GM23248 (cell line): Measurements from ENCODE around the gene NCKAP5L. TPM values are rescaled to one million over a fixed set of nuclear protein-coding genes. Genes with fewer than 3 reads are reported as not detected.
A peak's percentile ranks its signal among the peaks of the same experiment; 100 is the strongest.
"Not testable (repeated sequence)": the region's sequence is repeated elsewhere in the genome, so short reads cannot be mapped to it uniquely, and the experiment has no call there.

Experiments used
- DNase-seq: peaks from one replicate; pipeline ENCODE4 v3.0.0-alpha.2; 2015
- H2AFZ ChIP-seq: fragments of 200-600 bp; sonication (generic); 2 replicates; pipeline ENCODE4 v1.6.1; 2016; ENCODE audit warnings: antibody characterized with exemption
- H3F3A ChIP-seq: fragments of 200-600 bp; sonication (generic); 2 replicates; pipeline ENCODE4 v1.6.1; 2016; ENCODE audit warnings: mild to moderate bottlenecking, antibody characterized with exemption, mixed run types; ENCODE audit not compliant: insufficient read depth
- H3K27ac ChIP-seq: fragments of 200-600 bp; sonication (generic); 2 replicates; pipeline ENCODE4 v1.5.1; 2016; ENCODE audit warnings: mild to moderate bottlenecking
- H3K27me3 ChIP-seq: fragments of 200-600 bp; sonication (generic); replicated peaks from 2 replicates; pipeline ENCODE4 v1.6.1; 2016; ENCODE audit warnings: mild to moderate bottlenecking; ENCODE audit not compliant: insufficient read depth
- H3K36me3 ChIP-seq: fragments of 200-600 bp; sonication (generic); 2 replicates; pipeline ENCODE4 v1.6.1; 2016; ENCODE audit warnings: low read depth, mild to moderate bottlenecking
- H3K4me1 ChIP-seq: fragments of 200-600 bp; sonication (generic); 2 replicates; pipeline ENCODE4 v1.6.1; 2016; ENCODE audit warnings: mild to moderate bottlenecking; ENCODE audit not compliant: insufficient read depth
- H3K4me2 ChIP-seq: fragments of 200-600 bp; sonication (generic); one replicate; pipeline ENCODE4 v1.6.1; 2016; ENCODE audit warnings: mild to moderate bottlenecking; ENCODE audit not compliant: unreplicated experiment
- H3K4me3 ChIP-seq: fragments of 200-600 bp; sonication (generic); 2 replicates; pipeline ENCODE4 v1.5.1; 2016; ENCODE audit warnings: mild to moderate bottlenecking
- H3K79me2 ChIP-seq: fragments of 200-600 bp; sonication (generic); 2 replicates; pipeline ENCODE4 v1.6.1; 2016; ENCODE audit warnings: mild to moderate bottlenecking; ENCODE audit not compliant: insufficient read depth
- H3K9ac ChIP-seq: fragments of 200-600 bp; sonication (generic); 2 replicates; pipeline ENCODE4 v1.6.1; 2016; ENCODE audit warnings: mild to moderate bottlenecking
- H3K9me2 ChIP-seq: fragments of 200-600 bp; sonication (generic); 2 replicates; pipeline ENCODE4 v1.6.1; 2016; ENCODE audit warnings: mixed run types, mild to moderate bottlenecking, moderate library complexity; ENCODE audit not compliant: insufficient read depth
- H3K9me3 ChIP-seq: fragments of 200-600 bp; sonication (generic); one replicate; pipeline ENCODE4 v1.6.1; 2017; ENCODE audit warnings: low read depth
- H4K20me1 ChIP-seq: fragments of 200-600 bp; sonication (generic); 2 replicates; pipeline ENCODE4 v1.6.0; 2016; ENCODE audit not compliant: insufficient read depth
- EZH2 ChIP-seq: fragments of 200-600 bp; sonication (generic); IDR thresholded peaks from 2 replicates; pipeline ENCODE4 v1.6.1; 2018; ENCODE audit warnings: antibody characterized with exemption, mild to moderate bottlenecking; ENCODE audit not compliant: insufficient read depth, poor library complexity, severe bottlenecking
- EZH2phosphoT487 ChIP-seq: fragments of 200-600 bp; sonication (generic); IDR thresholded peaks from 2 replicates; pipeline ENCODE4 v1.6.1; 2018; ENCODE audit warnings: antibody characterized with exemption, moderate library complexity, mild to moderate bottlenecking, low read depth; ENCODE audit not compliant: insufficient read depth
- WGBS, 2 experiments: methylation state at CpG; one replicate each; pipeline ENCODE4 v1.1.6; 2015 to 2017; ENCODE audit warnings: low lambda C conversion rate in 2 of 2, low coverage in 1 of 2; ENCODE audit errors: missing lambda C conversion rate in 2 of 2; 5-methylcytosine and 5-hydroxymethylcytosine counted together
- in situ Hi-C: fragments of 300-500 bp; cut with MboI; formaldehyde crosslinking; loops from 2 replicates; pipeline ENCODE4 v1.15.0; 2020
- polyA plus RNA-seq: library from polyadenylated mRNA; unstranded; fragments of >200 nt; fragmentation: Nextera tagmentation; extraction: Ambion mirVana; gene quantifications from 2 replicates; pipeline ENCODE4 v1.2.1, GENCODE V29; 2016
- total RNA-seq: library from RNA; depleted of rRNA; stranded (reverse); fragments of >200 nt; shearing (Covaris generic); gene quantifications from 2 replicates; pipeline ENCODE4 v1.2.3, GENCODE V29; 2014

NCKAP5L gene
- total and polyA plus RNA-seq, 2 experiments from 2014 or later, result 14.1 to 28.4 TPM

GRCh38 chr12:49776413-49776812 lies 51.8 kb downstream of the NCKAP5L start:
- TF ChIP-seq EZH2, result no peak
- TF ChIP-seq EZH2phosphoT487, result no peak
- Histone ChIP-seq H3K36me3 (no peaks in the 10 kb centered on the region), H3K4me2 (peak overlapping the region; percentile 36), H3K9ac (peak overlapping the region; percentile 21; the same call in 1 of the 2 replicates), H3K27ac (no peak overlapping the region), H3K79me2 (no peaks in the 10 kb centered on the region), H3K4me1 (no peaks in the 10 kb centered on the region), H3K4me3 (no peak overlapping the region), H2AFZ (peak overlapping the region; percentile 57), H3K9me3 (no peaks in the 10 kb centered on the region), H3K27me3 (no peaks in the 10 kb centered on the region), H3K9me2 (no peaks in the 10 kb centered on the region), H3F3A (no peaks in the 10 kb centered on the region), H4K20me1 (no peaks in the 10 kb centered on the region)
- 8% methylated on average over 7 of the region's 7 CpGs for WGBS, 2 experiments
- DNase-seq, result peak; percentile 90
- in situ Hi-C loops, result loop anchor here (10.0 kb wide), 1 partner anchor 278 kb away; the partner anchor contains the start of gene ASIC1

GRCh38 chr12:49773102-49773501 lies 55.1 kb downstream of the NCKAP5L start:
- H3K27me3 ChIP-seq, H3K9me3 ChIP-seq, H3K79me2 ChIP-seq, H3K4me1 ChIP-seq, H2AFZ ChIP-seq, H3F3A ChIP-seq, H4K20me1 ChIP-seq, DNase-seq, H3K27ac ChIP-seq, H3K36me3 ChIP-seq, H3K9me2 ChIP-seq, H3K9ac ChIP-seq, H3K4me2 ChIP-seq, H3K4me3 ChIP-seq: not testable (repeated sequence)
- 69 to 85% methylated on average over 2 to 7 of the region's 7 CpGs for WGBS, 2 experiments
- in situ Hi-C loops, result loop anchor here (10.0 kb wide), 1 partner anchor 282 kb away; the partner anchor contains the start of gene ASIC1

- peak; percentile 41 for DNase-seq
- Histone ChIP-seq H3K27ac (no peak overlapping the region), H3K4me3 (no peak overlapping the region), H3K27me3 (no peaks in the 10 kb centered on the region), H3F3A (peaks cover 40% of the 10 kb centered on the region), H3K9ac (no peak overlapping the region), H3K79me2 (0 out of 2 replicates have a peak, but pooled peaks cover 3% of the 10 kb centered on the region), H3K4me2 (no peak overlapping the region), H3K9me2 (no peaks in the 10 kb centered on the region), H4K20me1 (no peaks in the 10 kb centered on the region), H2AFZ (no peak overlapping the region), H3K36me3 (peaks cover 27% of the 10 kb centered on the region), H3K9me3 (no peaks in the 10 kb centered on the region), H3K4me1 (no peaks in the 10 kb centered on the region)
- in situ Hi-C loops, result no loop called here
- whole genome bisulfite sequencing, 2 experiments, result 28 to 29% methylated on average over 4 of the region's 4 CpGs
- TF ChIP-seq EZH2 (no peak), EZH2phosphoT487 (no peak)
These were observed 60.9 kb downstream of the NCKAP5L start for GRCh38 chr12:49767333-49767732.

GRCh38 chr12:49766115-49766455 lies 62.1 kb downstream of the NCKAP5L start:
- no peak overlapping the region for H3K9ac ChIP-seq
- no peaks in the 10 kb centered on the region for H4K20me1 ChIP-seq
- in situ Hi-C loops, result no loop called here
- 85 to 87% methylated on average over 8 of the region's 8 CpGs for WGBS, 2 experiments
- no peak overlapping the region for H2AFZ ChIP-seq
- peaks cover 50% of the 10 kb centered on the region for H3F3A ChIP-seq
- H3K4me3 ChIP-seq, result no peak overlapping the region
- no peak overlapping the region for H3K4me2 ChIP-seq
- no peak for DNase-seq
- H3K9me3 ChIP-seq, result no peaks in the 10 kb centered on the region
- H3K36me3 ChIP-seq, result peaks cover 39% of the 10 kb centered on the region
- no peaks in the 10 kb centered on the region for H3K9me2 ChIP-seq
- H3K79me2 ChIP-seq, result 0 out of 2 replicates have a peak, but pooled peaks cover 7% of the 10 kb centered on the region
- no peak for TF ChIP-seq EZH2
- TF ChIP-seq EZH2phosphoT487, result no peak
- H3K27me3 ChIP-seq, result no peaks in the 10 kb centered on the region
- no peaks in the 10 kb centered on the region for H3K4me1 ChIP-seq
- no peak overlapping the region for H3K27ac ChIP-seq

GRCh38 chr12:49764126-49764525 lies 64.1 kb downstream of the NCKAP5L start:
- DNase-seq, result no peak
- 76 to 83% methylated on average over 3 of the region's 3 CpGs for WGBS, 2 experiments
- Histone ChIP-seq H3K79me2 (peaks cover 13% of the 10 kb centered on the region), H3K27ac (no peak overlapping the region), H3K9me3 (no peaks in the 10 kb centered on the region), H3K9me2 (no peaks in the 10 kb centered on the region), H3K27me3 (no peaks in the 10 kb centered on the region), H3K36me3 (peaks cover 52% of the 10 kb centered on the region), H3F3A (peaks cover 58% of the 10 kb centered on the region), H3K4me2 (no peak overlapping the region), H3K4me1 (no peaks in the 10 kb centered on the region), H3K4me3 (no peak overlapping the region), H4K20me1 (no peaks in the 10 kb centered on the region), H2AFZ (no peak overlapping the region), H3K9ac (no peak overlapping the region)
- in situ Hi-C loops, result no loop called here
- TF ChIP-seq EZH2 (no peak), EZH2phosphoT487 (no peak)
